Measurements from ENCODE around the gene IGFL4.

The IGFL4 gene

GRCh38 chr19:46040125-46040524 lies 677 bp downstream of the IGFL4 start:
- Histone ChIP-seq H3K4me1 (ENCODE audit: insufficient read depth, low read length) (no peaks in the 10 kb centered on the region), H3K36me3 (ENCODE audit: insufficient read depth, low read length) (no peaks in the 10 kb centered on the region), H3K9ac (ENCODE audit: low read depth, low read length) (no peak overlapping the region), H3K9me3 (ENCODE audit: control insufficient read depth, insufficient read depth, low read length) (peaks cover 4% of the 10 kb centered on the region; the same call in 1 of the 2 replicates)

GRCh38 chr19:46036744-46037128 lies 4.1 kb downstream of the IGFL4 start:
- H3K4me1 ChIP-seq (ENCODE audit: insufficient read depth, low read length) = no peaks in the 10 kb centered on the region
- no peaks in the 10 kb centered on the region for H3K36me3 ChIP-seq (ENCODE audit: insufficient read depth, low read length)
- H3K9ac ChIP-seq (ENCODE audit: low read depth, low read length) = no peak overlapping the region
- H3K9me3 ChIP-seq (ENCODE audit: control insufficient read depth, insufficient read depth, low read length) = no peaks in the 10 kb centered on the region

- Histone ChIP-seq H3K9ac (ENCODE audit: low read depth, low read length) (no peak overlapping the region), H3K36me3 (ENCODE audit: insufficient read depth, low read length) (no peaks in the 10 kb centered on the region), H3K4me1 (ENCODE audit: insufficient read depth, low read length) (no peaks in the 10 kb centered on the region), H3K9me3 (ENCODE audit: control insufficient read depth, insufficient read depth, low read length) (no peaks in the 10 kb centered on the region)
Measured at GRCh38 chr19:46035986-46036743, 4.6 kb downstream of the IGFL4 start.

GRCh38 chr19:46035546-46035945 lies 5.3 kb downstream of the IGFL4 start:
- Histone ChIP-seq H3K9ac (ENCODE audit: low read depth, low read length) (no peak overlapping the region), H3K4me1 (ENCODE audit: insufficient read depth, low read length) (no peaks in the 10 kb centered on the region), H3K9me3 (ENCODE audit: control insufficient read depth, insufficient read depth, low read length) (no peaks in the 10 kb centered on the region), H3K36me3 (ENCODE audit: insufficient read depth, low read length) (no peaks in the 10 kb centered on the region)

GRCh38 chr19:46033401-46033800 lies 7.4 kb downstream of the IGFL4 start:
- H3K9me3 ChIP-seq (ENCODE audit: control insufficient read depth, insufficient read depth, low read length) = no peaks in the 10 kb centered on the region
- no peaks in the 10 kb centered on the region for H3K36me3 ChIP-seq (ENCODE audit: insufficient read depth, low read length)
- H3K9ac ChIP-seq (ENCODE audit: low read depth, low read length) = no peak overlapping the region
- H3K4me1 ChIP-seq (ENCODE audit: insufficient read depth, low read length) = no peaks in the 10 kb centered on the region

- Histone ChIP-seq H3K9ac (ENCODE audit: low read depth, low read length) (no peak overlapping the region), H3K36me3 (ENCODE audit: insufficient read depth, low read length) (no peaks in the 10 kb centered on the region), H3K9me3 (ENCODE audit: control insufficient read depth, insufficient read depth, low read length) (no peaks in the 10 kb centered on the region), H3K4me1 (ENCODE audit: insufficient read depth, low read length) (no peaks in the 10 kb centered on the region)
Measured at GRCh38 chr19:46032597-46033025, 8.2 kb downstream of the IGFL4 start.

- H3K4me1 ChIP-seq (ENCODE audit: insufficient read depth, low read length) = no peaks in the 10 kb centered on the region
- no peaks in the 10 kb centered on the region for H3K9me3 ChIP-seq (ENCODE audit: control insufficient read depth, insufficient read depth, low read length)
- H3K36me3 ChIP-seq (ENCODE audit: insufficient read depth, low read length) = no peaks in the 10 kb centered on the region
- H3K9ac ChIP-seq (ENCODE audit: low read depth, low read length) = no peak overlapping the region
Measured at GRCh38 chr19:46031781-46032596, 8.8 kb downstream of the IGFL4 start.

GRCh38 chr19:46030812-46031550 lies 9.8 kb downstream of the IGFL4 start:
- Histone ChIP-seq H3K4me1 (ENCODE audit: insufficient read depth, low read length) (no peaks in the 10 kb centered on the region), H3K9ac (ENCODE audit: low read depth, low read length) (no peak overlapping the region), H3K9me3 (ENCODE audit: control insufficient read depth, insufficient read depth, low read length) (no peaks in the 10 kb centered on the region; the same call in 1 of the 2 replicates), H3K36me3 (ENCODE audit: insufficient read depth, low read length) (no peaks in the 10 kb centered on the region; the same call in 1 of the 2 replicates)

GRCh38 chr19:46025835-46026234 lies 15.0 kb downstream of the IGFL4 start:
- no peaks in the 10 kb centered on the region; the same call in 1 of the 2 replicates for H3K36me3 ChIP-seq (ENCODE audit: insufficient read depth, low read length)
- H3K9me3 ChIP-seq (ENCODE audit: control insufficient read depth, insufficient read depth, low read length) = peaks cover 2% of the 10 kb centered on the region; the same call in 1 of the 2 replicates
- H3K4me1 ChIP-seq (ENCODE audit: insufficient read depth, low read length) = peaks cover 12% of the 10 kb centered on the region; the same call in 1 of the 2 replicates
- H3K9ac ChIP-seq (ENCODE audit: low read depth, low read length) = no peak overlapping the region

- no peaks in the 10 kb centered on the region; the same call in 1 of the 2 replicates for H3K36me3 ChIP-seq (ENCODE audit: insufficient read depth, low read length)
- no peak overlapping the region for H3K9ac ChIP-seq (ENCODE audit: low read depth, low read length)
- peaks cover 2% of the 10 kb centered on the region; the same call in 1 of the 2 replicates for H3K9me3 ChIP-seq (ENCODE audit: control insufficient read depth, insufficient read depth, low read length)
- H3K4me1 ChIP-seq (ENCODE audit: insufficient read depth, low read length) = peaks cover 12% of the 10 kb centered on the region; the same call in 1 of the 2 replicates
Measured at GRCh38 chr19:46023311-46023779, 17.5 kb downstream of the IGFL4 start.

- no peaks in the 10 kb centered on the region; the same call in 1 of the 2 replicates for H3K36me3 ChIP-seq (ENCODE audit: insufficient read depth, low read length)
- H3K9ac ChIP-seq (ENCODE audit: low read depth, low read length) = no peak within 1 kb of the TSS
- peaks cover 2% of the 10 kb centered on the region; the same call in 1 of the 2 replicates for H3K9me3 ChIP-seq (ENCODE audit: control insufficient read depth, insufficient read depth, low read length)
- H3K4me1 ChIP-seq (ENCODE audit: insufficient read depth, low read length) = peaks cover 12% of the 10 kb centered on the region; the same call in 1 of the 2 replicates
Measured at GRCh38 chr19:46022431-46023310, 18.1 kb downstream of the IGFL4 start, which contains the start of gene PGLYRP1. Gene PGLYRP1 (minus strand): TSS chr19:46023053. CDS start chr19:46023021, 32 bp downstream.

- Histone ChIP-seq H3K9ac (ENCODE audit: low read depth, low read length) (no peak overlapping the region), H3K4me1 (ENCODE audit: insufficient read depth, low read length) (peaks cover 14% of the 10 kb centered on the region; the same call in 1 of the 2 replicates)
Measured at GRCh38 chr19:46022061-46022430, 18.8 kb downstream of the IGFL4 start.

GRCh38 chr19:46021531-46022041 lies 19.2 kb downstream of the IGFL4 start:
- peaks cover 15% of the 10 kb centered on the region; the same call in 1 of the 2 replicates for H3K4me1 ChIP-seq (ENCODE audit: insufficient read depth, low read length)
- no peak overlapping the region for H3K9ac ChIP-seq (ENCODE audit: low read depth, low read length)
- peaks cover 2% of the 10 kb centered on the region; the same call in 1 of the 2 replicates for H3K9me3 ChIP-seq (ENCODE audit: control insufficient read depth, insufficient read depth, low read length)
- no peaks in the 10 kb centered on the region for H3K36me3 ChIP-seq (ENCODE audit: insufficient read depth, low read length)

More at GRCh38 chr19:46022061-46022430, 18.8 kb downstream of the IGFL4 start:
- peaks cover 2% of the 10 kb centered on the region; the same call in 1 of the 2 replicates for H3K9me3 ChIP-seq (ENCODE audit: control insufficient read depth, insufficient read depth, low read length)
- H3K36me3 ChIP-seq (ENCODE audit: insufficient read depth, low read length) = no peaks in the 10 kb centered on the region; the same call in 1 of the 2 replicates
